Uterus (tissue), 2 donors: ENCODE data around the gene RASAL2.

Experiments used
- POLR2A ChIP-seq, 2 donors: fragments of 450-650 bp; IDR thresholded peaks; one replicate each; pipeline ENCODE4 v1.6.1; 2016; ENCODE audit warnings: antibody characterized with exemption in 2 of 2, mild to moderate bottlenecking in 1 of 2, moderate library complexity in 1 of 2
- TF ChIP-seq, protein P1 (sequence below), 4 experiments: fragments of 200-600 bp in 2 of 4; fragments of 450-650 bp in 2 of 4; sonication (generic) in 2 of 4; IDR thresholded peaks; one replicate each; pipeline ENCODE4 v1.5.1; 2016 to 2019; ENCODE audit warnings: antibody characterized with exemption in 4 of 4, mild to moderate bottlenecking in 2 of 4, moderate library complexity in 1 of 4

DNA sequence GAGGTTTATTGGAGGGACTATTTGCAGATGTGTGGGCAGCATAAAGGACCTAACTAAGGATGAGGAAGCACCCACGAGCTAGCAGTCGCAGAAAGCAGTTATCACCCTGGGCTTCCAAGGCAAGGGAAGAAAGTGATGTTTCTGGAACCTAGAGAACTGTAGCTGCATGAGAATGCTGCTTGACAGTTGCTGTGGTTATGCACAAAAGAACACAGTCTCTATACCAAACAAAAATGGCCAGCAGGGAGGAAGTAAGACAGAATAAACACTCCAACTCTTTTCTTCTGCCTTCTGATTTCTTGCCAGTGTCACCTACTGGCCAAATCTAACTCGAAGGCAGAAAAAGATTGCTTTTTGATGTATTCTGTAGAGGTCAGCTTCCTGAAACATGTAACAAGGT lies 190.2 kb downstream of the RASAL2 start:
- TF ChIP-seq, protein P1, sequence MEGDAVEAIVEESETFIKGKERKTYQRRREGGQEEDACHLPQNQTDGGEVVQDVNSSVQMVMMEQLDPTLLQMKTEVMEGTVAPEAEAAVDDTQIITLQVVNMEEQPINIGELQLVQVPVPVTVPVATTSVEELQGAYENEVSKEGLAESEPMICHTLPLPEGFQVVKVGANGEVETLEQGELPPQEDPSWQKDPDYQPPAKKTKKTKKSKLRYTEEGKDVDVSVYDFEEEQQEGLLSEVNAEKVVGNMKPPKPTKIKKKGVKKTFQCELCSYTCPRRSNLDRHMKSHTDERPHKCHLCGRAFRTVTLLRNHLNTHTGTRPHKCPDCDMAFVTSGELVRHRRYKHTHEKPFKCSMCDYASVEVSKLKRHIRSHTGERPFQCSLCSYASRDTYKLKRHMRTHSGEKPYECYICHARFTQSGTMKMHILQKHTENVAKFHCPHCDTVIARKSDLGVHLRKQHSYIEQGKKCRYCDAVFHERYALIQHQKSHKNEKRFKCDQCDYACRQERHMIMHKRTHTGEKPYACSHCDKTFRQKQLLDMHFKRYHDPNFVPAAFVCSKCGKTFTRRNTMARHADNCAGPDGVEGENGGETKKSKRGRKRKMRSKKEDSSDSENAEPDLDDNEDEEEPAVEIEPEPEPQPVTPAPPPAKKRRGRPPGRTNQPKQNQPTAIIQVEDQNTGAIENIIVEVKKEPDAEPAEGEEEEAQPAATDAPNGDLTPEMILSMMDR (IDR thresholded peaks at IDR 0.05), result no peak
- no peak for TF ChIP-seq POLR2A (IDR thresholded peaks at IDR 0.05)
